ENCODE data around the gene CHRNG. TPM values are rescaled to one million over a fixed set of nuclear protein-coding genes. Genes with fewer than 3 reads are reported as not detected.

Gene CHRNG
- total RNA-seq, 2 donors from 2014 or later, result not detected

GRCh38 chr2:232502911-232503808, 36.3 kb upstream of the CHRNG start:
- H3K36me3 Mint-ChIP-seq (ENCODE audit: low read depth), result no peaks in the 10 kb centered on the region
- no peak for TF ChIP-seq CTCF (conservative IDR thresholded peaks at IDR 0.05)
- Histone ChIP-seq H3K4me1 (ENCODE audit: control insufficient read depth, insufficient read depth, low read length) (peaks cover 3% of the 10 kb centered on the region), H3K27me3 (ENCODE audit: control insufficient read depth, insufficient read depth, low read length, poor library complexity, severe bottlenecking) (peaks cover 62% of the 10 kb centered on the region), H3K27ac (ENCODE audit: low read depth, low read length) (no peak overlapping the region), H3K9me3 (ENCODE audit: control insufficient read depth, low read length) (no peaks in the 10 kb centered on the region), H3K36me3 (ENCODE audit: control insufficient read depth, insufficient read depth, low read length) (no peaks in the 10 kb centered on the region), H3K9ac (ENCODE audit: extremely low read depth, low read length, poor library complexity, severe bottlenecking) (no peak overlapping the region), H3K4me3 (ENCODE audit: low read length) (peak overlapping the region; percentile 70)
- peak overlapping the region; percentile 55 for H3K4me3 Mint-ChIP-seq
- H3K4me1 Mint-ChIP-seq, result peaks cover 4% of the 10 kb centered on the region
- DNase-seq, result peak; percentile 80
- WGBS, 2 experiments (ENCODE audit: insufficient coverage in 1 of 2, insufficient read length in 1 of 2), result 1% methylated on average over 25 to 75 of the region's 75 CpGs
- no peak overlapping the region for H3K27ac Mint-ChIP-seq
- H3K27me3 Mint-ChIP-seq (ENCODE audit: insufficient read depth), result peaks cover 64% of the 10 kb centered on the region
- H3K9me3 Mint-ChIP-seq, result no peaks in the 10 kb centered on the region

- H3K36me3 Mint-ChIP-seq (ENCODE audit: low read depth), result no peaks in the 10 kb centered on the region
- H3K27ac Mint-ChIP-seq, result no peak overlapping the region
- WGBS, 2 experiments (ENCODE audit: insufficient coverage in 1 of 2, insufficient read length in 1 of 2), result 27 to 33% methylated on average over 7 to 16 of the region's 16 CpGs
- H3K27me3 Mint-ChIP-seq (ENCODE audit: insufficient read depth), result peaks cover 60% of the 10 kb centered on the region
- no peak for DNase-seq
- no peak for TF ChIP-seq CTCF (conservative IDR thresholded peaks at IDR 0.05)
- peak overlapping the region; percentile 55 for H3K4me3 Mint-ChIP-seq
- H3K36me3 ChIP-seq (ENCODE audit: control insufficient read depth, insufficient read depth, low read length), result no peaks in the 10 kb centered on the region
- H3K4me3 ChIP-seq (ENCODE audit: low read length), result peak overlapping the region; percentile 70
- peaks cover 4% of the 10 kb centered on the region for H3K4me1 Mint-ChIP-seq
- H3K9me3 ChIP-seq (ENCODE audit: control insufficient read depth, low read length), result no peaks in the 10 kb centered on the region
- no peak overlapping the region for H3K9ac ChIP-seq (ENCODE audit: extremely low read depth, low read length, poor library complexity, severe bottlenecking)
- no peak overlapping the region for H3K27ac ChIP-seq (ENCODE audit: low read depth, low read length)
- H3K27me3 ChIP-seq (ENCODE audit: control insufficient read depth, insufficient read depth, low read length, poor library complexity, severe bottlenecking), result peaks cover 62% of the 10 kb centered on the region
- peaks cover 3% of the 10 kb centered on the region for H3K4me1 ChIP-seq (ENCODE audit: control insufficient read depth, insufficient read depth, low read length)
- H3K9me3 Mint-ChIP-seq, result no peaks in the 10 kb centered on the region
Measured at GRCh38 chr2:232503809-232504323, 35.6 kb upstream of the CHRNG start.

- no peak overlapping the region for H3K27ac Mint-ChIP-seq
- no peaks in the 10 kb centered on the region for H3K9me3 Mint-ChIP-seq
- WGBS, 2 experiments (ENCODE audit: insufficient coverage in 1 of 2, insufficient read length in 1 of 2), result 85 to 100% methylated on average over 1 to 2 of the region's 2 CpGs
- TF ChIP-seq CTCF (conservative IDR thresholded peaks at IDR 0.05), result no peak
- peaks cover 57% of the 10 kb centered on the region for H3K27me3 Mint-ChIP-seq (ENCODE audit: insufficient read depth)
- no peaks in the 10 kb centered on the region for H3K36me3 Mint-ChIP-seq (ENCODE audit: low read depth)
- Histone ChIP-seq H3K9ac (ENCODE audit: extremely low read depth, low read length, poor library complexity, severe bottlenecking) (no peak overlapping the region), H3K36me3 (ENCODE audit: control insufficient read depth, insufficient read depth, low read length) (no peaks in the 10 kb centered on the region), H3K4me3 (ENCODE audit: low read length) (no peak overlapping the region), H3K27ac (ENCODE audit: low read depth, low read length) (no peak overlapping the region), H3K4me1 (ENCODE audit: control insufficient read depth, insufficient read depth, low read length) (peaks cover 3% of the 10 kb centered on the region), H3K9me3 (ENCODE audit: control insufficient read depth, low read length) (no peaks in the 10 kb centered on the region), H3K27me3 (ENCODE audit: control insufficient read depth, insufficient read depth, low read length, poor library complexity, severe bottlenecking) (peaks cover 62% of the 10 kb centered on the region)
- H3K4me1 Mint-ChIP-seq, result peaks cover 4% of the 10 kb centered on the region
- DNase-seq, result no peak
- peak overlapping the region; percentile 29 for H3K4me3 Mint-ChIP-seq
Measured at GRCh38 chr2:232504438-232504837, 35.1 kb upstream of the CHRNG start.

Data from endodermal cell (in vitro differentiated cells).